ENCODE measurements around the gene TMEM72.
"Not testable (repeated sequence)": the region's sequence is repeated elsewhere in the genome, so short reads cannot be mapped to it uniquely, and the experiment has no call there.

Gene TMEM72

DNA sequence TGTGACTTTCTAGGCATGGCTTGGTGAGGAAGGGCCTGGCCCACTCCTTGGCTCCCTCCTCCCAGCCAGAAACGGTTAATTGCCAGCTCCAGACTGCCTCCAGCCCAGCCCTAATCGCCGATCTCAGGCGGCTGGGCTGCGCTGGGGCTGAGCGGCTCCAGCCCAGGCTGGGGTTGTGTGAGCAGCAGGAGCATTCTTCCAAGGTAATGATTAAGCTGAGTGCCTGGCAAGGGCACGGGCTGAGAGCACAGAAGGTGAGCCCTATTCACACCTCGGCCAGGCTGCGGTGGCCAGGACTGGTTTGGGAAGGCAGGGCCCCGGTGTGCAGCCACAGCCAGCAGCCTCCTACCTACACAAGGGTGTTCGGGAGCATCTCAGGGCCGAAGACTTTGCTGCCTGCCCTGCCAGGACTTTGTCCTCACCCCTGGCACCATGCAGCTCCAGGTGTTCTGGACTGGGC is at the start of gene TMEM72:
TSS of gene TMEM72 (plus strand) at position 257 of the 460 bp plus-strand sequence. CDS start at position 433, 176 bp downstream.
- Histone ChIP-seq H3K27me3 (ENCODE audit: control insufficient read depth, insufficient read depth, low read length) (no peaks in the 10 kb centered on the region), H3K4me3 (ENCODE audit: low read length) (no peak within 1 kb of the TSS)
- no CpG with 5 or more reads among the region's 12 CpGs for WGBS (ENCODE audit: insufficient coverage, insufficient read length)

DNA sequence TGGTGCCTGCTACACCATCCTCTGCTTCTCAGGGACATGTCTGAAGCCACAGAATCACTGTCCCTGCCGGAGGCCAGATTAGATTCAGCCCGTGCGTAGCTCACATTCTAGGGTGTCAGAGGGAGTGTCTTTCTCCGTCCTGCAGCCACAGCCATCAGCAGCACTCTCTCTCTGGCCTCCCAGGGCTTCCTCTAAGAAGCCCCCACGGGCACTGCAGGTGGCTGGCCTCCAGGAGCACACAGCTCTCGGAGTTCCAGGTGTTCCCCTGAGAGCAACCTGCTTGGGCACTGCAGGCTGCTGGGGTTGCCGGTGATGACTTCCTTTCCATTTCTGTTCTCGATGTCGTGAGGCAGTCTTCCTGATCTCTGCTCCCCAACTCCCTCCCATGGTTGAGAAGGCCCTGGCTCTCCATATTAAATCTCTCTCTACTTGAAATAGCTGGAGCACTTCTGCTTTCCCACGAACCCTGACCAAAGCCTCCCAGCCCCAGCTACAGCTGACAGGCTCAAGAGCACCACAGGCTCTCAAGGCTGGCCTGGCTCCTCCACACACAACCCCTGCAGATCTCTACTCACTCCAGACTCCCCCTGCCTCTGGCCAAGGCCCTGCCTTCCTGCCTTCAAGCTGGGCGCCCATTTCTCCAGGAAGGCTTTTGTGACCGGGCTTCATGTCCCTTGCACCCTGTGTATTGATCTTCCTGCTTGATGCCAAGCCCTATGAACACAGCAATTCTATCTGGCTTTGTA is 49.0 kb upstream of the TMEM72 start:
- Histone ChIP-seq H3K4me1 (ENCODE audit: control insufficient read depth, insufficient read depth, low read length) (peaks cover 2% of the 10 kb centered on the region; the same call in 1 of the 2 replicates), H3K9me3 (ENCODE audit: control insufficient read depth, insufficient read depth, low read length) (no peaks in the 10 kb centered on the region), H3K36me3 (ENCODE audit: control insufficient read depth, insufficient read depth, low read length) (no peaks in the 10 kb centered on the region), H3K27me3 (ENCODE audit: control insufficient read depth, insufficient read depth, low read length) (no peaks in the 10 kb centered on the region; the same call in 1 of the 2 replicates), H3K4me3 (ENCODE audit: low read length) (no peak overlapping the region), H3K27ac (ENCODE audit: low read length) (no peak overlapping the region)
- no peak for DNase-seq (ENCODE audit: low read depth, low spot score)
- no CpG with 5 or more reads among the region's 12 CpGs for WGBS (ENCODE audit: insufficient coverage, insufficient read length)

More for the DNA sequence above, at the start of gene TMEM72:
- Histone ChIP-seq H3K4me1 (ENCODE audit: control insufficient read depth, insufficient read depth, low read length) (peaks cover 5% of the 10 kb centered on the region), H3K9me3 (ENCODE audit: control insufficient read depth, insufficient read depth, low read length) (no peaks in the 10 kb centered on the region), H3K27ac (ENCODE audit: low read length) (no peak within 1 kb of the TSS), H3K36me3 (ENCODE audit: control insufficient read depth, insufficient read depth, low read length) (no peaks in the 10 kb centered on the region)
- no peak for DNase-seq (ENCODE audit: low read depth, low spot score)

DNA sequence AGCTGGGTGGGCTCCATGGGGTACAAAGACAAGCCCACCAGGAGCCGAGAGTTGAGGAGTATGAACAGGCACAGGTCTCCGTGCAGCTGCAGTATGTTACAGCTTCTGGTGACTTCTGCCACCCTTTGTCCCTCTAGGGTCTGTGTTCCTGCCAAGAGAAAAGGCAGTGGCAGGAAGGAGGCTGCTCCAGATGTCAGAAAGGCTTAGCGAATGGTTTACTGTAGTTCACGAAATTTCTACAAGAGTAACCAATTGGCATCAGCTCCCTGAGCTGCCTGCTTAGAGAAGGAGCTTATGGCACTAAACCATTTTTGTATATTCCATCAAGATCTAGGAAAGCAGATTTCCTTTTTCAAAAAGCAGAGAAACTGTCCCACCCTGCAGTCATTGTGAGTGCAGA is 48.2 kb upstream of the TMEM72 start:
- Histone ChIP-seq H3K4me3 (ENCODE audit: low read length) (no peak overlapping the region), H3K27me3 (ENCODE audit: control insufficient read depth, insufficient read depth, low read length) (no peaks in the 10 kb centered on the region; the same call in 1 of the 2 replicates), H3K27ac (ENCODE audit: low read length) (no peak overlapping the region), H3K4me1 (ENCODE audit: control insufficient read depth, insufficient read depth, low read length) (no peaks in the 10 kb centered on the region), H3K9me3 (ENCODE audit: control insufficient read depth, insufficient read depth, low read length) (no peaks in the 10 kb centered on the region), H3K36me3 (ENCODE audit: control insufficient read depth, insufficient read depth, low read length) (no peaks in the 10 kb centered on the region)
- no CpG with 5 or more reads among the region's 4 CpGs for WGBS (ENCODE audit: insufficient coverage, insufficient read length)
- DNase-seq (ENCODE audit: low read depth, low spot score): no peak

DNA sequence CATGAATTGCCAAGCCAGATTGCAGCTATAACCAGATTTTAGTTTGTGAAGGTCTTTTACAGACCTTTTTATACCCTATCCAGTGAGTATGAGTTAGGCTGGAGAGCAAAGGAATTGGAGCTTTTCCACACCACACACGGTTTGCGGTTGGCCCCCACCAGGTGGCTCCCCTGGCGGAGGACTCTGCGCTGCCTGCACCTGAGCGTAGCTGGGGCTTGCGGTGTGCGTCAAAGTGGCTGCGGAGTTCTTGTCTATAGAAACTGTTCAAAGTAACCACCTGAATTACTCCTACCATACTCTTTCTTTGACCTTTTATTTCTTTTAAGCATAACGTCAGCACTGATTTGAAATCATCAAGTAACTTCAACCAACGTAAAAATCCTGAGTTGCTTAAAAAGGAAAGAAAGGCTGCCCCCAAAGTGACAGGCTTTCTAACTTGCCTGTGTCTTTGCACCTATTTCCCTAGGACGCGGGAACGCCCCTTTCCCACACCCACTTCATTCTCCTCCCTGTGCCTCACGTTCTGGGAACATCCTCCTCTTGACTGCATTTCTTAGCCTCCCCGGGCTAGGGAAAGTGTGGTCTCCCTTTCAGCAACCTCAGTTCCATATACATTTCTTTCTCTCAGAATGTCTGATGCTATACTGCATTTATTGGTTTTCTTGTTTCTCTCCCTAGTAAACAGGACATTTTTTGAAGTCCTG is 47.6 kb upstream of the TMEM72 start:
- WGBS (ENCODE audit: insufficient coverage, insufficient read length): no CpG with 5 or more reads among the region's 15 CpGs
- Histone ChIP-seq H3K9me3 (ENCODE audit: control insufficient read depth, insufficient read depth, low read length) (no peaks in the 10 kb centered on the region), H3K27ac (ENCODE audit: low read length) (no peak overlapping the region), H3K4me3 (ENCODE audit: low read length) (no peak overlapping the region), H3K4me1 (ENCODE audit: control insufficient read depth, insufficient read depth, low read length) (no peaks in the 10 kb centered on the region), H3K27me3 (ENCODE audit: control insufficient read depth, insufficient read depth, low read length) (no peaks in the 10 kb centered on the region; the same call in 1 of the 2 replicates), H3K36me3 (ENCODE audit: control insufficient read depth, insufficient read depth, low read length) (no peaks in the 10 kb centered on the region)
- no peak for DNase-seq (ENCODE audit: low read depth, low spot score)

DNA sequence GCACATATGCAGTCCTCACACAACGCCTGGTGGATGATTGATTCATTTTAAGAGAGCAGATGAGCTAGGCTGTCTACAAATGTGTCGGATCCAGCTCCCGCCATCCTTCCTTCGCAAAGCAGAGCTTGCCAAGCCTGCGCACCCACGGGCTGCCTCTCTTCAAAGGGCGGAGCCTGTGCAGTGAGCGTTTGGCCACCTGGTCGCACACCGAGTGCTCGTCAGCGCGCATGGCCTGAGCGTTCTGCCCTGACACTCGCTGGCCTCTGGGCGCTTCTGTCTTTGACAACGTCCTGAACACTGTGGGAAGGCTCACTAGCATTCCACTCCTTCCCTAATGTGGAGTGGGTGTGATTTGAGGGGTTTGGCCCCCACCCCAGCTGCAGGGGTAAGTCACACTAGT is 47.1 kb upstream of the TMEM72 start:
- H3K4me1 ChIP-seq (ENCODE audit: control insufficient read depth, insufficient read depth, low read length): no peaks in the 10 kb centered on the region
- DNase-seq (ENCODE audit: low read depth, low spot score): no peak
- WGBS (ENCODE audit: insufficient coverage, insufficient read length): no CpG with 5 or more reads among the region's 17 CpGs
- H3K9me3 ChIP-seq (ENCODE audit: control insufficient read depth, insufficient read depth, low read length): no peaks in the 10 kb centered on the region
- no peaks in the 10 kb centered on the region; the same call in 1 of the 2 replicates for H3K27me3 ChIP-seq (ENCODE audit: control insufficient read depth, insufficient read depth, low read length)
- no peak overlapping the region for H3K4me3 ChIP-seq (ENCODE audit: low read length)
- H3K27ac ChIP-seq (ENCODE audit: low read length): no peak overlapping the region
- no peaks in the 10 kb centered on the region for H3K36me3 ChIP-seq (ENCODE audit: control insufficient read depth, insufficient read depth, low read length)

DNA sequence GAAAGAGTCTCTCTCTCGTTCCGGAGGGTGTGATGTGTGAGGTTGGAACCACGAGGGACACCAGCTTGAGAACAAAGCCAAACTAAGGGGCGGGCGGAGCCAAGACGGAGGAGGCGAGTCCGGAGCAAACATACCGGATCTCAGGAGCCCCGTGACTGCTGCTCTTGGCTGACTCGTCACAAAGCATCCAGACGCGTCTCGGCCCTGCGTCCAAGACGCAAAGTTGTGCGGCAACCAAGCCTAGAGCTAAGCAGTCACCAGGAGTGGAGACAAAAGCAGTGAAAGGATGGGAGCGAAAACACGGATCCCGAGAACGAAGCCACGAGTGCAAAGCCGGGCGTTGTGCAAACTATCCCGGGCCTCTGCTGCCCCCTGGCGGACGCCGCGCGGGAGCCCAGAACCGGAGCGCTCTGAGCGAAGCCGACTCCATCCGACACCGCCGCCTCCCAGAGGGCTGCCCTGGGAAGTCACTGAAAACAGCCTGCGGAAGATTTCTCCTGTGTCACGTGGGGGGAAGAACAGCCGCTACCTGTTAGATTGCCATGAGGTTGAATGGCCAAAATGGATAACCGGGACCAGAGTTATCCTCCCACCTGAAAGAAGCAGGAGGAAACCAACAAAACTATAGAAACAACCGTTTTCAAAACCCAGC is 46.4 kb upstream of the TMEM72 start:
- H3K9me3 ChIP-seq (ENCODE audit: control insufficient read depth, insufficient read depth, low read length): no peaks in the 10 kb centered on the region
- no peaks in the 10 kb centered on the region for H3K36me3 ChIP-seq (ENCODE audit: control insufficient read depth, insufficient read depth, low read length)
- no peak overlapping the region for H3K27ac ChIP-seq (ENCODE audit: low read length)
- H3K4me3 ChIP-seq (ENCODE audit: low read length): peak overlapping the region; percentile 47; the same call in 1 of the 2 replicates
- no peaks in the 10 kb centered on the region; the same call in 1 of the 2 replicates for H3K27me3 ChIP-seq (ENCODE audit: control insufficient read depth, insufficient read depth, low read length)
- H3K4me1 ChIP-seq (ENCODE audit: control insufficient read depth, insufficient read depth, low read length): no peaks in the 10 kb centered on the region
- DNase-seq (ENCODE audit: low read depth, low spot score): peak; percentile 67
- no CpG with 5 or more reads among the region's 42 CpGs for WGBS (ENCODE audit: insufficient coverage, insufficient read length)

DNA sequence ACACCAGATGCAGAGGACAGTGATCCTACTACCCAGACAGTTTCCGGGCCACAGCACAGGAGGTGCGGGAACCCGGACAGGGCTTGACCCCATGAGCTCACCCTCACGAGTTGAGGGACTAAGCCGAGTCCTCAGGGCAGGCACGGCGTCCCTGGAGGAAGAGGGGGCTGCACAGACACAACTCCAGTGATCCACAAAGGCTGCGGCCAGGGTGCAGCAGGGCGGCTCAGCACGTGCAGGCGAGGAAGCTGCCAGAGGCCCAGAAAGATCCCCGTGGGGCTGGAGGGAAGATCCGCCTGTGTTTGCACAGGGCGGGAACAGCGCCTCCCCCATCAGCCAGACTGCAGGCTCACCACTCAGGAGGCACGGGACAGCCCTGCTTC is 45.9 kb upstream of the TMEM72 start:
- no peak for DNase-seq (ENCODE audit: low read depth, low spot score)
- no CpG with 5 or more reads among the region's 16 CpGs for WGBS (ENCODE audit: insufficient coverage, insufficient read length)
- H3K9me3 ChIP-seq (ENCODE audit: control insufficient read depth, insufficient read depth, low read length): no peaks in the 10 kb centered on the region

DNA sequence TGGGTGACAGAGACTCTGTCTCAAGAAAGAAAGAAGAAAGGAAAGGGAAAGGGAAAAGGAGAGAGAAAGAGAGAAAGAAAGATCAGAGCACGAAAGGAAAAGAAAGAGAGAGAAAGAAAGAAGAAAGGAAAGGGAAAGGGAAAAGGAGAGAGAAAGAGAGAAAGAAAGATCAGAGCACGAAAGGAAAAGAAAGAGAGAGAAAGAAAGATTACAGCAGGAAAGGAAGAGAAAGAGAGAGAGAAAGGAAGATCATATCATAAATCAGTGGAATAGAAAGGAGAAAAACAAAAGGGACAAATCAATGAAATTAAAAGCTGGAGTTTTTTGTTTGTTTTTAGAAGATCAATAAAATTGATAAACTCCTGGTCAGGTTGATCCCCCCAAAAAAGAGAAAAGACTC is 44.8 kb upstream of the TMEM72 start:
- not testable (repeated sequence) for H3K4me3 ChIP-seq (ENCODE audit: low read length); H3K9me3 ChIP-seq (ENCODE audit: control insufficient read depth, insufficient read depth, low read length); H3K36me3 ChIP-seq (ENCODE audit: control insufficient read depth, insufficient read depth, low read length); H3K27me3 ChIP-seq (ENCODE audit: control insufficient read depth, insufficient read depth, low read length); H3K4me1 ChIP-seq (ENCODE audit: control insufficient read depth, insufficient read depth, low read length); DNase-seq (ENCODE audit: low read depth, low spot score); H3K27ac ChIP-seq (ENCODE audit: low read length)
- WGBS (ENCODE audit: insufficient coverage, insufficient read length): no CpG with 5 or more reads among the region's 2 CpGs

More for the DNA sequence above, 45.9 kb upstream of the TMEM72 start:
- Histone ChIP-seq H3K27ac (ENCODE audit: low read length) (no peak overlapping the region), H3K4me1 (ENCODE audit: control insufficient read depth, insufficient read depth, low read length) (no peaks in the 10 kb centered on the region), H3K27me3 (ENCODE audit: control insufficient read depth, insufficient read depth, low read length) (no peaks in the 10 kb centered on the region; the same call in 1 of the 2 replicates), H3K36me3 (ENCODE audit: control insufficient read depth, insufficient read depth, low read length) (no peaks in the 10 kb centered on the region), H3K4me3 (ENCODE audit: low read length) (no peak overlapping the region)

DNA sequence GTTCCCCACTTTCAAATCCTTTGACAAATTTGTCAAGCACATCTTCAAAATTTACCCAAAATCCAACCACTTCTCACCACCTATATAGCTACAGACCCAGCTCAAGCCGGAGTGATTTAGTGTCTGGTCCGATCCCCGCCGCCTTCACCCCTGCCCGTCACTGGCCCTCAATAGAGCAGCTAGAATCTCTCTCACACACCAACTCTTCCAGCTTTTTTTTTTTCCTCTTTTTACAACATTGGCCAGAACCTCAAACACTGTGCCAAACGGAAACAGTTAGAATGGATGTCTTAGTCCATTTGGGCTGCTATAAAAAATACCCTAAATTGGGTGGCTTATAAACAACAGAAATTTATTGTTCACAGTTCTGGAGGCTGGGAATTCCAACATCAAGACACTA is 41.1 kb upstream of the TMEM72 start:
- H3K4me3 ChIP-seq (ENCODE audit: low read length): no peak overlapping the region
- H3K4me1 ChIP-seq (ENCODE audit: control insufficient read depth, insufficient read depth, low read length): no peaks in the 10 kb centered on the region
- no peak for DNase-seq (ENCODE audit: low read depth, low spot score)
- no peaks in the 10 kb centered on the region for H3K27me3 ChIP-seq (ENCODE audit: control insufficient read depth, insufficient read depth, low read length)
- H3K36me3 ChIP-seq (ENCODE audit: control insufficient read depth, insufficient read depth, low read length): no peaks in the 10 kb centered on the region
- no CpG with 5 or more reads among the region's 6 CpGs for whole genome bisulfite sequencing (ENCODE audit: insufficient coverage, insufficient read length)
- no peak overlapping the region for H3K27ac ChIP-seq (ENCODE audit: low read length)
- H3K9me3 ChIP-seq (ENCODE audit: control insufficient read depth, insufficient read depth, low read length): no peaks in the 10 kb centered on the region

DNA sequence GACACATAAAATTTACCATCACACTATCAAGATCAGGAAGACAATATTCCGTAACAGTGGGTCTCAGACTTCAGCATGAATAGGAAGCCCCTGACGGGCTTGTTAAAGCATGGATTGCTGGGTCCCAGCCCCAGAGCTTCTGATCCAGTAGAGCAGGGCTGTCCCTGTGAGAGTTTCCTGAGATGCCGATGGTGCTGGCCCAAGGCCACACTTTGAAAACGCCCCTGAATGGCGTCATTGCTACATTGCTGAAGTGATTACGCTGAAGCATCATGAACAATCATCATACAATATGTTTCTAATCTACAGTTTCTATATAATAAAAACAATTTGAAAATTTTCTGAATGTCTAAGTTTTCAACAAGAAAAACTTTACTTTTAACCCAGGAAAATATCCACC is 38.0 kb upstream of the TMEM72 start:
- Histone ChIP-seq H3K36me3 (ENCODE audit: control insufficient read depth, insufficient read depth, low read length) (no peaks in the 10 kb centered on the region), H3K9me3 (ENCODE audit: control insufficient read depth, insufficient read depth, low read length) (no peaks in the 10 kb centered on the region), H3K4me3 (ENCODE audit: low read length) (peak overlapping the region; percentile 7; the same call in 1 of the 2 replicates), H3K27me3 (ENCODE audit: control insufficient read depth, insufficient read depth, low read length) (no peaks in the 10 kb centered on the region), H3K27ac (ENCODE audit: low read length) (no peak overlapping the region), H3K4me1 (ENCODE audit: control insufficient read depth, insufficient read depth, low read length) (no peaks in the 10 kb centered on the region)
- no peak for DNase-seq (ENCODE audit: low read depth, low spot score)
- WGBS (ENCODE audit: insufficient coverage, insufficient read length): no CpG with 5 or more reads among the region's 6 CpGs
